ENCODE results near the gene SZT2. TPM values are rescaled to one million over a fixed set of nuclear protein-coding genes. Genes with fewer than 3 reads are reported as not detected.

Gene SZT2
- total RNA-seq, 1 donor from 2014 or later = 43.2 TPM

GRCh38 chr1:43446881-43447835, 57.5 kb downstream of the SZT2 start:
- no peak for TF ChIP-seq CTCF (IDR thresholded peaks at IDR 0.05; ENCODE audit: unreplicated experiment)
- H3K27me3 Mint-ChIP-seq (ENCODE audit: unreplicated experiment) = peaks cover 11% of the 10 kb centered on the region
- DNase-seq (ENCODE audit: low spot score) = no peak
- no peak overlapping the region for H3K27ac Mint-ChIP-seq (ENCODE audit: unreplicated experiment)
- peak overlapping the region; percentile 14 for H3K4me3 Mint-ChIP-seq (ENCODE audit: unreplicated experiment)
- H3K9me3 Mint-ChIP-seq (ENCODE audit: unreplicated experiment) = no peaks in the 10 kb centered on the region
- peaks cover 72% of the 10 kb centered on the region for H3K36me3 Mint-ChIP-seq (ENCODE audit: low read depth, unreplicated experiment)
- H3K4me1 Mint-ChIP-seq (ENCODE audit: unreplicated experiment) = peaks cover 12% of the 10 kb centered on the region

GRCh38 chr1:43447891-43448708, 58.4 kb downstream of the SZT2 start:
- Mint-ChIP-seq H3K9me3 (ENCODE audit: unreplicated experiment) (no peaks in the 10 kb centered on the region), H3K4me3 (ENCODE audit: unreplicated experiment) (no peak overlapping the region), H3K36me3 (ENCODE audit: low read depth, unreplicated experiment) (peaks cover 73% of the 10 kb centered on the region), H3K27ac (ENCODE audit: unreplicated experiment) (no peak overlapping the region), H3K27me3 (ENCODE audit: unreplicated experiment) (peaks cover 13% of the 10 kb centered on the region), H3K4me1 (ENCODE audit: unreplicated experiment) (peaks cover 21% of the 10 kb centered on the region)
- TF ChIP-seq CTCF (IDR thresholded peaks at IDR 0.05; ENCODE audit: unreplicated experiment) = no peak
- DNase-seq (ENCODE audit: low spot score) = no peak

GRCh38 chr1:43448955-43449707, 59.4 kb downstream of the SZT2 start:
- Mint-ChIP-seq H3K4me1 (ENCODE audit: unreplicated experiment) (peaks cover 25% of the 10 kb centered on the region), H3K9me3 (ENCODE audit: unreplicated experiment) (no peaks in the 10 kb centered on the region), H3K36me3 (ENCODE audit: low read depth, unreplicated experiment) (peaks cover 70% of the 10 kb centered on the region), H3K4me3 (ENCODE audit: unreplicated experiment) (peak overlapping the region; percentile 75), H3K27ac (ENCODE audit: unreplicated experiment) (peak overlapping the region; percentile 2), H3K27me3 (ENCODE audit: unreplicated experiment) (peaks cover 13% of the 10 kb centered on the region)
- no peak for TF ChIP-seq CTCF (IDR thresholded peaks at IDR 0.05; ENCODE audit: unreplicated experiment)
- no peak for DNase-seq (ENCODE audit: low spot score)

- Mint-ChIP-seq H3K27me3 (ENCODE audit: unreplicated experiment) (peaks cover 16% of the 10 kb centered on the region), H3K27ac (ENCODE audit: unreplicated experiment) (no peak overlapping the region), H3K36me3 (ENCODE audit: low read depth, unreplicated experiment) (peaks cover 65% of the 10 kb centered on the region), H3K9me3 (ENCODE audit: unreplicated experiment) (no peaks in the 10 kb centered on the region), H3K4me3 (ENCODE audit: unreplicated experiment) (no peak overlapping the region), H3K4me1 (ENCODE audit: unreplicated experiment) (peaks cover 31% of the 10 kb centered on the region)
- no peak for TF ChIP-seq CTCF (IDR thresholded peaks at IDR 0.05; ENCODE audit: unreplicated experiment)
- DNase-seq (ENCODE audit: low spot score) = no peak
These were observed 60.0 kb downstream of the SZT2 start for GRCh38 chr1:43449708-43450069.

Measured in endothelial cell (in vitro differentiated cells).